Nucleus accumbens (tissue), 56 donors: Measurements from ENCODE around the gene HOXB7.
A peak's percentile ranks its signal among the peaks of the same experiment; 100 is the strongest.

ENCODE experiments used
- DNase-seq, 56 donors: peaks; one replicate each; lab custom pipeline; 2025; lab: John Stamatoyannopoulos, UW

Gene HOXB7

GRCh38 chr17:48587276-48588073 lies 23.3 kb downstream of the HOXB7 start:
- DNase-seq, result no peak

GRCh38 chr17:48586355-48587258 lies 24.2 kb downstream of the HOXB7 start:
- DNase-seq, result no peak

- DNase-seq, result no peak
Measured at GRCh38 chr17:48584223-48584741, 26.5 kb downstream of the HOXB7 start.

GRCh38 chr17:48583708-48584222 lies 27.1 kb downstream of the HOXB7 start:
- DNase-seq, result no peak

GRCh38 chr17:48582750-48583069 lies 28.1 kb downstream of the HOXB7 start:
- no peak for DNase-seq

GRCh38 chr17:48579760-48580554 lies 30.9 kb downstream of the HOXB7 start:
- DNase-seq, result no peak

GRCh38 chr17:48579471-48579759 lies 31.4 kb downstream of the HOXB7 start:
- no peak for DNase-seq

- DNase-seq, result no peak
Measured at GRCh38 chr17:48578616-48579470, 32.0 kb downstream of the HOXB7 start.

GRCh38 chr17:48577946-48578615 lies 32.7 kb downstream of the HOXB7 start, which contains the start of gene HOXB4:
Gene HOXB4 (minus strand): TSS chr17:48578350. CDS start chr17:48578319, 31 bp downstream.
- DNase-seq, result peak in 1 of 56 donors; percentile 0

GRCh38 chr17:48577330-48577945 lies 33.4 kb downstream of the HOXB7 start:
- DNase-seq, result no peak

- DNase-seq, result no peak
Measured at GRCh38 chr17:48576479-48577309, 34.1 kb downstream of the HOXB7 start.

GRCh38 chr17:48575673-48576478 lies 34.9 kb downstream of the HOXB7 start:
- no peak for DNase-seq

- DNase-seq, result no peak
Measured at GRCh38 chr17:48575066-48575582, 35.7 kb downstream of the HOXB7 start.

- no peak for DNase-seq
Measured at GRCh38 chr17:48574505-48575065, 36.2 kb downstream of the HOXB7 start.

- DNase-seq, result no peak
Measured at GRCh38 chr17:48571826-48572417, 38.9 kb downstream of the HOXB7 start.
